WTC11 (cell line): ENCODE measurements around the gene ASB1. TPM values are rescaled to one million over a fixed set of nuclear protein-coding genes. Genes with fewer than 3 reads are reported as not detected.
A peak's percentile ranks its signal among the peaks of the same experiment; 100 is the strongest.

Experiments
- ATAC-seq: fragments of 200-7000 bp; cut with Tn5 transposase; 2 replicates; pipeline ENCODE4 v1.10.0; 2021; ENCODE audit warnings: mild to moderate bottlenecking, moderate library complexity
- CTCF ChIA-PET: fragments of 300-600 bp; sonication (Branson Sonifier 250); formaldehyde crosslinking; loops from one replicate; lab custom pipeline; 2021; ENCODE audit warnings: antibody characterized with exemption; lab: Charles Lee
- POLR2A ChIA-PET: fragments of 350-600 bp; sonication (Branson Sonifier 250); formaldehyde crosslinking; loops from one replicate; lab custom pipeline; 2021; ENCODE audit warnings: antibody characterized with exemption; lab: Charles Lee
- DNase-seq: peaks from one replicate; pipeline ENCODE4 v3.0.0; 2021; ENCODE audit warnings: low spot score
- H3K27ac Mint-ChIP-seq: 2 replicates; pipeline ENCODE4 v1.8.0; 2021; ENCODE audit warnings: mixed read lengths
- H3K27me3 Mint-ChIP-seq: 2 replicates; pipeline ENCODE4 v1.8.0; 2021; ENCODE audit warnings: low read depth, mild to moderate bottlenecking, moderate library complexity, mixed read lengths
- H3K36me3 Mint-ChIP-seq: 2 replicates; pipeline ENCODE4 v1.8.0; 2021; ENCODE audit warnings: mixed read lengths
- H3K4me1 Mint-ChIP-seq: 2 replicates; pipeline ENCODE4 v1.8.0; 2022; ENCODE audit warnings: mixed read lengths
- H3K4me3 Mint-ChIP-seq: 2 replicates; pipeline ENCODE4 v1.8.0; 2021; ENCODE audit warnings: mild to moderate bottlenecking, moderate library complexity, mixed read lengths
- H3K9me3 Mint-ChIP-seq: 2 replicates; pipeline ENCODE4 v1.8.0; 2021; ENCODE audit warnings: mixed read lengths
- CREB1 ChIP-seq: sonication (generic); formaldehyde crosslinking; IDR thresholded peaks from 2 replicates; pipeline ENCODE4 v1.8.0; 2023; ENCODE audit warnings: mild to moderate bottlenecking, missing genetic modification reagents
- CREM ChIP-seq: sonication (generic); formaldehyde crosslinking; IDR thresholded peaks from 2 replicates; pipeline ENCODE4 v1.8.1; 2022; ENCODE audit warnings: mild to moderate bottlenecking, missing genetic modification reagents, moderate library complexity
- GABPB1 ChIP-seq: sonication (generic); formaldehyde crosslinking; IDR thresholded peaks from 2 replicates; pipeline ENCODE4 v1.8.1; 2023; ENCODE audit warnings: mild to moderate bottlenecking, missing genetic modification reagents
- GRHL2 ChIP-seq: fragments of 250-450 bp; sonication (Bioruptor Pico); IDR thresholded peaks from 2 replicates; pipeline ENCODE4 v1.8.0; 2022; ENCODE audit warnings: mild to moderate bottlenecking, moderate library complexity; ENCODE audit not compliant: insufficient replicate concordance, severe bottlenecking
- HMGA2 ChIP-seq: fragments of 250-450 bp; sonication (Bioruptor Pico); IDR thresholded peaks from 2 replicates; pipeline ENCODE4 v1.4.0; 2021; ENCODE audit warnings: mild to moderate bottlenecking, moderate library complexity
- JAZF1 ChIP-seq: fragments of 250-450 bp; sonication (Bioruptor Pico); IDR thresholded peaks from 2 replicates; pipeline ENCODE4 v1.9.0; 2021; ENCODE audit warnings: moderate library complexity, mild to moderate bottlenecking, inconsistent platforms
- JUN ChIP-seq: sonication (generic); formaldehyde crosslinking; IDR thresholded peaks from 2 replicates; pipeline ENCODE4 v1.8.0; 2023; ENCODE audit warnings: mild to moderate bottlenecking, missing genetic modification reagents
- MXD4 ChIP-seq: fragments of 250-450 bp; sonication (Bioruptor Pico); IDR thresholded peaks from 2 replicates; pipeline ENCODE4 v1.8.0; 2021; ENCODE audit warnings: mild to moderate bottlenecking, moderate library complexity, borderline replicate concordance
- NR2C2 ChIP-seq: sonication (generic); formaldehyde crosslinking; IDR thresholded peaks from 2 replicates; pipeline ENCODE4 v1.8.0; 2022; ENCODE audit warnings: mild to moderate bottlenecking, missing genetic modification reagents
- RORB ChIP-seq: fragments of 250-450 bp; sonication (Bioruptor Pico); IDR thresholded peaks from 2 replicates; pipeline ENCODE4 v1.9.0; 2021; ENCODE audit warnings: mild to moderate bottlenecking
- TCF7 ChIP-seq: sonication (generic); formaldehyde crosslinking; IDR thresholded peaks from 2 replicates; pipeline ENCODE4 v1.8.0; 2022; ENCODE audit warnings: mild to moderate bottlenecking, low read depth, missing genetic modification reagents, moderate library complexity
- ZNF121 ChIP-seq: sonication (generic); formaldehyde crosslinking; IDR thresholded peaks from 2 replicates; pipeline ENCODE4 v1.8.0; 2023; ENCODE audit warnings: missing genetic modification reagents
- ZNF138 ChIP-seq: sonication (generic); formaldehyde crosslinking; conservative IDR thresholded peaks from 2 replicates; pipeline ENCODE4 v1.8.1; 2022; ENCODE audit warnings: mild to moderate bottlenecking, moderate library complexity, missing genetic modification reagents
- ZNF219 ChIP-seq: sonication (generic); formaldehyde crosslinking; IDR thresholded peaks from 2 replicates; pipeline ENCODE4 v1.8.0; 2023; ENCODE audit warnings: missing genetic modification reagents, mild to moderate bottlenecking, borderline replicate concordance
- ZNF317 ChIP-seq: sonication (generic); formaldehyde crosslinking; IDR thresholded peaks from 2 replicates; pipeline ENCODE4 v1.8.1; 2023; ENCODE audit warnings: low read depth, mild to moderate bottlenecking, moderate library complexity, missing genetic modification reagents, borderline replicate concordance
- ZNF671 ChIP-seq: fragments of 250-450 bp; sonication (Bioruptor Pico); IDR thresholded peaks from 2 replicates; pipeline ENCODE4 v1.8.0; 2021; ENCODE audit warnings: mild to moderate bottlenecking
- total RNA-seq: library from RNA; stranded (reverse); gene quantifications from 3 replicates; pipeline ENCODE4 v1.2.3, GENCODE V29; 2021
- TF ChIP-seq, protein P1 (sequence below): sonication (generic); formaldehyde crosslinking; IDR thresholded peaks from 2 replicates; pipeline ENCODE4 v1.8.1; 2023; ENCODE audit warnings: mild to moderate bottlenecking, missing genetic modification reagents, moderate library complexity
- TF ChIP-seq, protein P2 (sequence below): sonication (generic); formaldehyde crosslinking; conservative IDR thresholded peaks from 2 replicates; pipeline ENCODE4 v1.8.1; 2022; ENCODE audit warnings: mild to moderate bottlenecking, missing genetic modification reagents
- TF ChIP-seq, protein P3 (sequence below): fragments of 200-600 bp; IDR thresholded peaks from 2 replicates; pipeline ENCODE4 v1.8.0; 2022; ENCODE audit warnings: antibody characterized with exemption
- TF ChIP-seq, protein P4 (sequence below): fragments of 250-450 bp; sonication (Bioruptor Pico); IDR thresholded peaks from 2 replicates; pipeline ENCODE4 v1.9.0; 2021; ENCODE audit warnings: moderate library complexity, mild to moderate bottlenecking, inconsistent platforms, borderline replicate concordance
- TF ChIP-seq, protein P5 (sequence below): sonication (generic); formaldehyde crosslinking; IDR thresholded peaks from 2 replicates; pipeline ENCODE4 v1.8.1; 2022; ENCODE audit warnings: mild to moderate bottlenecking, missing genetic modification reagents, moderate library complexity, borderline replicate concordance
- TF ChIP-seq, protein P6 (sequence below): sonication (generic); formaldehyde crosslinking; IDR thresholded peaks from 2 replicates; pipeline ENCODE4 v1.8.1; 2023; ENCODE audit warnings: mild to moderate bottlenecking, missing genetic modification reagents, moderate library complexity
- TF ChIP-seq, protein P7 (sequence below): sonication (generic); formaldehyde crosslinking; IDR thresholded peaks from 2 replicates; pipeline ENCODE4 v1.8.0; 2022; ENCODE audit warnings: mild to moderate bottlenecking, missing genetic modification reagents
- TF ChIP-seq, protein P8 (sequence below): sonication (generic); formaldehyde crosslinking; IDR thresholded peaks from 2 replicates; pipeline ENCODE4 v1.8.0; 2023; ENCODE audit warnings: missing genetic modification reagents, mild to moderate bottlenecking, borderline replicate concordance

ASB1 gene
- total RNA-seq, 1 experiment from 2014 or later, result 43.9 TPM

DNA sequence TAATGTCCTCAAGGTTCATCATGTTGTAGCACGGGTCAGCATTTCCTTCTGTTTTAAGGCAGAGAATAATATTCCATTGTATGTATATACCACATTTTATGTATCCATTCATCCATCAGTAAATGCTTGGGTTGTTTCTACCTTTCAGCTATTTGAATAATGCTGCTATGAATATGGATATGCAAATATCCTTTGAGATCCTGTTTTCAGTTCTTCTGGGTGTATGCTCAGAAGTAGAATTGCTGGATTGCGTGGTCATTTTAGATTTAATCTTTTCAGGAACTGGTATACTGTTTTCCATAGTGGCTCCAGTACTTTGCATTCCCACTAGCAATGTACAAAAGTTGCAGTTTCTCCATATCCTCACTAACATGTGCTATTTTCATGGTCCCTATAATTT is 13.4 kb upstream of the ASB1 start:
- POLR2A ChIA-PET, result no interaction called here
- ATAC-seq, result no peak
- Mint-ChIP-seq H3K36me3 (peaks cover 12% of the 10 kb centered on the region), H3K4me3 (no peak overlapping the region), H3K4me1 (peaks cover 19% of the 10 kb centered on the region), H3K9me3 (peaks cover 18% of the 10 kb centered on the region), H3K27me3 (peaks cover 2% of the 10 kb centered on the region; the same call in 1 of the 2 replicates), H3K27ac (no peak overlapping the region)
- DNase-seq, result no peak
- CTCF ChIA-PET, result no interaction called here
- TF ChIP-seq GABPB1 (CRISPR knock-in tag), result no peak
- no peak for TF ChIP-seq CREB1 (CRISPR knock-in tag)
- no peak for TF ChIP-seq TCF7 (CRISPR knock-in tag)
- TF ChIP-seq, protein P1, sequence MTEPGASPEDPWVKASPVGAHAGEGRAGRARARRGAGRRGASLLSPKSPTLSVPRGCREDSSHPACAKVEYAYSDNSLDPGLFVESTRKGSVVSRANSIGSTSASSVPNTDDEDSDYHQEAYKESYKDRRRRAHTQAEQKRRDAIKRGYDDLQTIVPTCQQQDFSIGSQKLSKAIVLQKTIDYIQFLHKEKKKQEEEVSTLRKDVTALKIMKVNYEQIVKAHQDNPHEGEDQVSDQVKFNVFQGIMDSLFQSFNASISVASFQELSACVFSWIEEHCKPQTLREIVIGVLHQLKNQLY (CRISPR knock-in tag), result no peak
- TF ChIP-seq RORB (CRISPR knock-in tag), result no peak
- TF ChIP-seq ZNF121 (CRISPR knock-in tag), result no peak
- TF ChIP-seq, protein P2, sequence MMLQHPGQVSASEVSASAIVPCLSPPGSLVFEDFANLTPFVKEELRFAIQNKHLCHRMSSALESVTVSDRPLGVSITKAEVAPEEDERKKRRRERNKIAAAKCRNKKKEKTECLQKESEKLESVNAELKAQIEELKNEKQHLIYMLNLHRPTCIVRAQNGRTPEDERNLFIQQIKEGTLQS (CRISPR knock-in tag), result no peak
- TF ChIP-seq CREM (CRISPR knock-in tag), result no peak
- TF ChIP-seq, protein P3, sequence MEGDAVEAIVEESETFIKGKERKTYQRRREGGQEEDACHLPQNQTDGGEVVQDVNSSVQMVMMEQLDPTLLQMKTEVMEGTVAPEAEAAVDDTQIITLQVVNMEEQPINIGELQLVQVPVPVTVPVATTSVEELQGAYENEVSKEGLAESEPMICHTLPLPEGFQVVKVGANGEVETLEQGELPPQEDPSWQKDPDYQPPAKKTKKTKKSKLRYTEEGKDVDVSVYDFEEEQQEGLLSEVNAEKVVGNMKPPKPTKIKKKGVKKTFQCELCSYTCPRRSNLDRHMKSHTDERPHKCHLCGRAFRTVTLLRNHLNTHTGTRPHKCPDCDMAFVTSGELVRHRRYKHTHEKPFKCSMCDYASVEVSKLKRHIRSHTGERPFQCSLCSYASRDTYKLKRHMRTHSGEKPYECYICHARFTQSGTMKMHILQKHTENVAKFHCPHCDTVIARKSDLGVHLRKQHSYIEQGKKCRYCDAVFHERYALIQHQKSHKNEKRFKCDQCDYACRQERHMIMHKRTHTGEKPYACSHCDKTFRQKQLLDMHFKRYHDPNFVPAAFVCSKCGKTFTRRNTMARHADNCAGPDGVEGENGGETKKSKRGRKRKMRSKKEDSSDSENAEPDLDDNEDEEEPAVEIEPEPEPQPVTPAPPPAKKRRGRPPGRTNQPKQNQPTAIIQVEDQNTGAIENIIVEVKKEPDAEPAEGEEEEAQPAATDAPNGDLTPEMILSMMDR, result no peak
- TF ChIP-seq ZNF671 (CRISPR knock-in tag), result no peak
- TF ChIP-seq, protein P4, sequence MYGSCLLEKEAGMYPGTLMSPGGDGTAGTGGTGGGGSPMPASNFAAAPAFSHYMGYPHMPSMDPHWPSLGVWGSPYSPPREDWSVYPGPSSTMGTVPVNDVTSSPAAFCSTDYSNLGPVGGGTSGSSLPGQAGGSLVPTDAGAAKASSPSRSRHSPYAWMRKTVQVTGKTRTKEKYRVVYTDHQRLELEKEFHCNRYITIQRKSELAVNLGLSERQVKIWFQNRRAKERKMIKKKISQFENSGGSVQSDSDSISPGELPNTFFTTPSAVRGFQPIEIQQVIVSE (CRISPR knock-in tag), result no peak
- TF ChIP-seq, protein P5, sequence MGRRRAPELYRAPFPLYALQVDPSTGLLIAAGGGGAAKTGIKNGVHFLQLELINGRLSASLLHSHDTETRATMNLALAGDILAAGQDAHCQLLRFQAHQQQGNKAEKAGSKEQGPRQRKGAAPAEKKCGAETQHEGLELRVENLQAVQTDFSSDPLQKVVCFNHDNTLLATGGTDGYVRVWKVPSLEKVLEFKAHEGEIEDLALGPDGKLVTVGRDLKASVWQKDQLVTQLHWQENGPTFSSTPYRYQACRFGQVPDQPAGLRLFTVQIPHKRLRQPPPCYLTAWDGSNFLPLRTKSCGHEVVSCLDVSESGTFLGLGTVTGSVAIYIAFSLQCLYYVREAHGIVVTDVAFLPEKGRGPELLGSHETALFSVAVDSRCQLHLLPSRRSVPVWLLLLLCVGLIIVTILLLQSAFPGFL (CRISPR knock-in tag), result no peak
- no peak for TF ChIP-seq ZNF138
- TF ChIP-seq JUN, result no peak
- TF ChIP-seq, protein P6, sequence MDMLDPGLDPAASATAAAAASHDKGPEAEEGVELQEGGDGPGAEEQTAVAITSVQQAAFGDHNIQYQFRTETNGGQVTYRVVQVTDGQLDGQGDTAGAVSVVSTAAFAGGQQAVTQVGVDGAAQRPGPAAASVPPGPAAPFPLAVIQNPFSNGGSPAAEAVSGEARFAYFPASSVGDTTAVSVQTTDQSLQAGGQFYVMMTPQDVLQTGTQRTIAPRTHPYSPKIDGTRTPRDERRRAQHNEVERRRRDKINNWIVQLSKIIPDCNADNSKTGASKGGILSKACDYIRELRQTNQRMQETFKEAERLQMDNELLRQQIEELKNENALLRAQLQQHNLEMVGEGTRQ, result no peak
- TF ChIP-seq, protein P7, sequence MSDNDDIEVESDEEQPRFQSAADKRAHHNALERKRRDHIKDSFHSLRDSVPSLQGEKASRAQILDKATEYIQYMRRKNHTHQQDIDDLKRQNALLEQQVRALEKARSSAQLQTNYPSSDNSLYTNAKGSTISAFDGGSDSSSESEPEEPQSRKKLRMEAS, result no peak
- no peak for TF ChIP-seq ZNF219 (CRISPR knock-in tag)

DNA sequence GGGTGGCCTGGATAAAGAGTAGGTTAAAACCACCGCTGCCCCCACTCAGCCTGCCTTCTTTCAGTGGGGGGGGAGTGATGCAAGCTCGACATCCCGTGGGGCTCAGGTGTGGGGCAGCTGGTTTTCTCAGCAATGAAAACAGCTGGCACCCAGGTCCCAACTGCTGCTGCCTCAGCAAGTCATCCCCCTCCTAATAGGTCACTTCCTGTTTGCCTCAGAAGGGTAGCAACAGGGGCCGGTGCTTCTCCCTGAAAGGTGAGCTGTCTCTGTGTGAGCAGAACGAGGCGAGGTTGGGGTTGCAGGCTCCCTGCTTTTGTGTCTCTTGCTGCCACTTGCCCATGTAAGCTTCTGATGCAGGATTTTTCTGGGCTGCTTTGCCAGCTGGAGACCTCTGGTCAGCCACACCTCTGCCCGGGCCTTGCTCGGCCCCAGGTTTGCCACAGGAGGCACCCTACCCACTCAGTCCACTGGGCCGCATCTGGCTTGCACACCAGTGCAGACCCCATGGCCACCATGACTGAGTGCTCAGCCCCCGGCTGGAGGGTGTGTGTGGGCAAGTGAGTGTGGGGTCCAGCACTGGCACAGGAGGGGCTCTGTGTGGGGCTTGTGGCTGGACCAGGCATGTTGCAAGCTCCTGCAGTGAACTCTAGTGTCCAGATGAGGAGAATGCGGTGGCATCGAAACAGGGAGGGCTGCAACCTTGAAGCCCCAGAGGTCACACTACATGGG is 11.5 kb upstream of the ASB1 start:
- ChIA-PET POLR2A (no interaction called here), CTCF (interaction anchor here (0.6 to 2.4 kb wide), 8 partner anchors 9 to 158 kb away, joined by 3 to 7 read pairs (median 4); no protein-coding TSS in a partner anchor)
- peak overlapping the region; percentile 68; the same call in 1 of the 2 replicates for H3K27ac Mint-ChIP-seq
- H3K4me3 Mint-ChIP-seq, result no peak overlapping the region
- H3K4me1 Mint-ChIP-seq, result peaks cover 17% of the 10 kb centered on the region
- no peak for DNase-seq
- H3K27me3 Mint-ChIP-seq, result peaks cover 2% of the 10 kb centered on the region; the same call in 1 of the 2 replicates
- ATAC-seq, result peak; percentile 90
- H3K36me3 Mint-ChIP-seq, result peaks cover 12% of the 10 kb centered on the region
- peaks cover 18% of the 10 kb centered on the region for H3K9me3 Mint-ChIP-seq
- TF ChIP-seq JAZF1 (CRISPR knock-in tag) (no peak), MXD4 (no peak), HMGA2 (CRISPR knock-in tag) (no peak), NR2C2 (CRISPR knock-in tag) (no peak), RORB (CRISPR knock-in tag) (no peak), ZNF317 (CRISPR knock-in tag) (no peak), GRHL2 (CRISPR knock-in tag) (no peak)
- TF ChIP-seq, protein P8, sequence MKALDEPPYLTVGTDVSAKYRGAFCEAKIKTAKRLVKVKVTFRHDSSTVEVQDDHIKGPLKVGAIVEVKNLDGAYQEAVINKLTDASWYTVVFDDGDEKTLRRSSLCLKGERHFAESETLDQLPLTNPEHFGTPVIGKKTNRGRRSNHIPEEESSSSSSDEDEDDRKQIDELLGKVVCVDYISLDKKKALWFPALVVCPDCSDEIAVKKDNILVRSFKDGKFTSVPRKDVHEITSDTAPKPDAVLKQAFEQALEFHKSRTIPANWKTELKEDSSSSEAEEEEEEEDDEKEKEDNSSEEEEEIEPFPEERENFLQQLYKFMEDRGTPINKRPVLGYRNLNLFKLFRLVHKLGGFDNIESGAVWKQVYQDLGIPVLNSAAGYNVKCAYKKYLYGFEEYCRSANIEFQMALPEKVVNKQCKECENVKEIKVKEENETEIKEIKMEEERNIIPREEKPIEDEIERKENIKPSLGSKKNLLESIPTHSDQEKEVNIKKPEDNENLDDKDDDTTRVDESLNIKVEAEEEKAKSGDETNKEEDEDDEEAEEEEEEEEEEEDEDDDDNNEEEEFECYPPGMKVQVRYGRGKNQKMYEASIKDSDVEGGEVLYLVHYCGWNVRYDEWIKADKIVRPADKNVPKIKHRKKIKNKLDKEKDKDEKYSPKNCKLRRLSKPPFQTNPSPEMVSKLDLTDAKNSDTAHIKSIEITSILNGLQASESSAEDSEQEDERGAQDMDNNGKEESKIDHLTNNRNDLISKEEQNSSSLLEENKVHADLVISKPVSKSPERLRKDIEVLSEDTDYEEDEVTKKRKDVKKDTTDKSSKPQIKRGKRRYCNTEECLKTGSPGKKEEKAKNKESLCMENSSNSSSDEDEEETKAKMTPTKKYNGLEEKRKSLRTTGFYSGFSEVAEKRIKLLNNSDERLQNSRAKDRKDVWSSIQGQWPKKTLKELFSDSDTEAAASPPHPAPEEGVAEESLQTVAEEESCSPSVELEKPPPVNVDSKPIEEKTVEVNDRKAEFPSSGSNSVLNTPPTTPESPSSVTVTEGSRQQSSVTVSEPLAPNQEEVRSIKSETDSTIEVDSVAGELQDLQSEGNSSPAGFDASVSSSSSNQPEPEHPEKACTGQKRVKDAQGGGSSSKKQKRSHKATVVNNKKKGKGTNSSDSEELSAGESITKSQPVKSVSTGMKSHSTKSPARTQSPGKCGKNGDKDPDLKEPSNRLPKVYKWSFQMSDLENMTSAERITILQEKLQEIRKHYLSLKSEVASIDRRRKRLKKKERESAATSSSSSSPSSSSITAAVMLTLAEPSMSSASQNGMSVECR (CRISPR knock-in tag), result no peak
